GM12878 (cell line): ENCODE measurements around the gene MAP3K4. TPM values are rescaled to one million over a fixed set of nuclear protein-coding genes. Genes with fewer than 3 reads are reported as not detected.
"Not testable (repeated sequence)": the region's sequence is repeated elsewhere in the genome, so short reads cannot be mapped to it uniquely, and the experiment has no call there.

Experiments used
- ATAC-seq: fragments of 200-7000 bp; cut with Tn5 transposase; 3 replicates; pipeline ENCODE4 v1.9.1; 2020; ENCODE audit warnings: mild to moderate bottlenecking, moderate library complexity
- BruUV-seq: library from RNA; stranded (reverse); fragments of 400-500 nt; replicated peaks from 2 replicates; lab custom pipeline; 2021; lab: Mats Ljungman, UMichigan
- CTCF ChIA-PET: fragments of 300-600 bp; sonication (Branson Sonifier 250); formaldehyde crosslinking; extraction: SDS; loops from one replicate; lab custom pipeline; 2021; ENCODE audit warnings: inconsistent platforms; lab: Yijun Ruan, JAX
- POLR2A ChIA-PET: fragments of 350-600 bp; formaldehyde crosslinking; extraction: SDS; loops from one replicate; lab custom pipeline; 2021; ENCODE audit warnings: inconsistent platforms; lab: Charles Lee
- RAD21 ChIA-PET: fragments of 300-600 bp; sonication (Branson Sonifier 250); formaldehyde crosslinking; loops from one replicate; lab custom pipeline; 2023; ENCODE audit warnings: antibody characterized with exemption; ENCODE audit not compliant: unreplicated experiment; lab: Charles Lee
- SMC1A ChIA-PET: fragments of 300-600 bp; sonication (Branson Sonifier 250); formaldehyde crosslinking; loops from one replicate; lab custom pipeline; 2023; ENCODE audit not compliant: unreplicated experiment, uncharacterized antibody; lab: Charles Lee
- DNase-seq: peaks from one replicate; pipeline ENCODE4 v3.0.0-alpha.2; 2011; ENCODE audit warnings: low read depth, low spot score
- FAIRE-seq: peaks from 3 replicates; lab custom pipeline; 2011; peaks lifted over from hg19 to GRCh38; lab: Jason Lieb, UNC
- H2AFZ ChIP-seq: 2 replicates; pipeline ENCODE4 v1.6.0; 2011; ENCODE audit warnings: low read depth, low read length, control low read depth; ENCODE audit not compliant: control insufficient read depth
- H3K27ac ChIP-seq: 2 replicates; pipeline ENCODE4 v1.5.1; 2011; ENCODE audit warnings: control low read depth; ENCODE audit not compliant: control insufficient read depth, insufficient read depth
- H3K27me3 ChIP-seq, 2 experiments: replicated peaks in 1 of 2; 2 replicates each; pipeline versions ENCODE4 v1.6.0 to v1.6.1; 2011; ENCODE audit warnings: low read length in 1 of 2; ENCODE audit not compliant: control insufficient read depth in 2 of 2, insufficient read depth in 2 of 2
- H3K36me3 ChIP-seq, 2 experiments: 2 replicates each; pipeline ENCODE4 v1.5.1; 2011; ENCODE audit warnings: low read length in 1 of 2; ENCODE audit not compliant: control insufficient read depth in 2 of 2, insufficient read depth in 2 of 2
- H3K4me1 ChIP-seq: 2 replicates; pipeline ENCODE4 v1.6.1; 2011; ENCODE audit warnings: mild to moderate bottlenecking, low read length, moderate library complexity, mixed read lengths; ENCODE audit not compliant: control insufficient read depth, insufficient read depth
- H3K4me2 ChIP-seq: 2 replicates; pipeline ENCODE4 v1.6.0; 2011; ENCODE audit warnings: control low read depth; ENCODE audit not compliant: control insufficient read depth, insufficient read depth
- H3K4me3 ChIP-seq: fragments of 200-600 bp; sonication (generic); 2 replicates; pipeline ENCODE4 v1.5.1; 2016
- H3K79me2 ChIP-seq: 2 replicates; pipeline ENCODE4 v1.6.0; 2011; ENCODE audit warnings: low read length; ENCODE audit not compliant: control insufficient read depth, insufficient read depth
- H3K9ac ChIP-seq: 2 replicates; pipeline ENCODE4 v1.8.0; 2011; ENCODE audit warnings: low read length, control low read depth, mixed read lengths; ENCODE audit not compliant: control insufficient read depth, insufficient read depth
- H3K9me3 ChIP-seq: replicated peaks from 3 replicates; pipeline ENCODE4 v1.5.1; 2011; ENCODE audit warnings: mild to moderate bottlenecking, low read length; ENCODE audit not compliant: control insufficient read depth, insufficient read depth
- H4K20me1 ChIP-seq: 2 replicates; pipeline ENCODE4 v1.6.0; 2011; ENCODE audit not compliant: control insufficient read depth, insufficient read depth
- BRCA1 ChIP-seq: IDR thresholded peaks from 2 replicates; pipeline ENCODE4 v1.6.1; 2011; ENCODE audit warnings: low read depth, low read length, improper control_type of control experiment
- CBX5 ChIP-seq: sonication (generic); IDR thresholded peaks from 2 replicates; pipeline ENCODE4 v1.6.1; 2016; ENCODE audit warnings: low read depth, moderate library complexity, mild to moderate bottlenecking, inconsistent platforms
- ESRRA ChIP-seq: IDR thresholded peaks from 2 replicates; pipeline ENCODE4 v1.6.1; 2012; ENCODE audit warnings: mild to moderate bottlenecking, low read length, improper control_type of control experiment
- HCFC1 ChIP-seq: fragments of 150-350 bp; IDR thresholded peaks from 2 replicates; pipeline ENCODE4 v1.6.1; 2014; ENCODE audit warnings: low read length
- MYB ChIP-seq: fragments of 150-350 bp; IDR thresholded peaks from 2 replicates; pipeline ENCODE4 v1.6.1; 2014; ENCODE audit warnings: mild to moderate bottlenecking, low read depth, low read length, borderline replicate concordance
- NBN ChIP-seq: fragments of 450-650 bp; IDR thresholded peaks from 2 replicates; pipeline ENCODE4 v1.6.1; 2016
- NR2C1 ChIP-seq: fragments of 450-650 bp; IDR thresholded peaks from 2 replicates; pipeline ENCODE4 v1.6.1; 2017; ENCODE audit warnings: antibody characterized with exemption, mild to moderate bottlenecking, moderate library complexity
- NRF1 ChIP-seq: conservative IDR thresholded peaks from 2 replicates; pipeline ENCODE4 v1.6.1; 2011; ENCODE audit warnings: mild to moderate bottlenecking, low read depth, low read length, improper control_type of control experiment
- RBBP5 ChIP-seq: fragments of 200-600 bp; sonication (generic); conservative IDR thresholded peaks from 2 replicates; pipeline ENCODE4 v1.6.1; 2016
- SRF ChIP-seq, 2 experiments: IDR thresholded peaks; 2 replicates each; pipeline ENCODE4 v1.6.1; 2011; ENCODE audit warnings: low read depth in 2 of 2, low read length in 2 of 2, mild to moderate bottlenecking in 1 of 2, moderate library complexity in 1 of 2
- STAT3 ChIP-seq: IDR thresholded peaks from 2 replicates; pipeline ENCODE4 v1.6.1; 2011; ENCODE audit warnings: low read depth, low read length, improper control_type of control experiment
- USF1 ChIP-seq: IDR thresholded peaks from 2 replicates; pipeline ENCODE4 v1.6.1; 2011; ENCODE audit warnings: borderline replicate concordance, low read depth, mild to moderate bottlenecking, moderate library complexity, mixed read lengths, low read length; ENCODE audit not compliant: insufficient read depth; ENCODE audit errors: extremely low read length
- ZNF24 ChIP-seq: fragments of 450-650 bp; IDR thresholded peaks from 2 replicates; pipeline ENCODE4 v1.6.1; 2017; ENCODE audit warnings: antibody characterized with exemption, mild to moderate bottlenecking
- ZNF384 ChIP-seq: IDR thresholded peaks from 2 replicates; pipeline ENCODE4 v1.6.1; 2012; ENCODE audit warnings: low read depth, mild to moderate bottlenecking, low read length, improper control_type of control experiment, borderline replicate concordance
- WGBS: methylation state at CpG from one replicate; pipeline ENCODE4 v1.1.6; 2016; ENCODE audit warnings: low lambda C conversion rate; ENCODE audit not compliant: insufficient replicate concordance, insufficient coverage; ENCODE audit errors: missing lambda C conversion rate; 5-methylcytosine and 5-hydroxymethylcytosine counted together
- in situ Hi-C: fragments of 300-500 bp; cut with MboI; formaldehyde crosslinking; loops from 9 replicates; pipeline ENCODE4 v1.14.3; 2018; ENCODE audit warnings: mixed read lengths
- intact Hi-C: fragments of 100-400 bp; cut with micrococcal nuclease; formaldehyde crosslinking; loops from one replicate; pipeline ENCODE4 v1.14.2; 2022; ENCODE audit not compliant: unreplicated experiment
- polyA plus RNA-seq, 11 experiments: library from polyadenylated mRNA; depleted of rRNA in 4 of 11; unstranded in 6 of 11; stranded (reverse) in 5 of 11; fragments of >200 nt; fragmentation: Nextera tagmentation in 4 of 11; fragmentation: Illumina TruSeq in 1 of 11; extraction: Ambion mirVana in 4 of 11; extraction: Trizol in 1 of 11; gene quantifications; 1 replicate in 1 of 11; 2 replicates in 10 of 11; pipeline versions ENCODE4 v1.2.1 to v1.2.3, GENCODE V29; 2011 to 2016; ENCODE audit warnings: inconsistent platforms in 2 of 11, missing spikeins in 2 of 11, low read depth in 1 of 11
- total RNA-seq, 4 experiments: library from RNA; depleted of rRNA in 3 of 4; stranded (reverse); fragments of >200 nt in 3 of 4; fragmentation: Illumina TruSeq in 1 of 4; extraction: Trizol in 1 of 4; gene quantifications; 2 replicates each; pipeline versions ENCODE4 v1.2.1 to v1.2.3, GENCODE V29; 2013 to 2021

Gene MAP3K4
- total and polyA plus RNA-seq, 10 of the 15 experiments (the other 5 are each of a cell fraction or from before 2014, with no cell fraction given) = 14.0 to 44.5 (median 23.1) TPM

- TF ChIP-seq CBX5 = 0 out of 2 replicates have a peak, but pooled peaks have one; percentile 77
- RAD21 ChIA-PET, in situ Hi-C loops, H3K27me3 ChIP-seq, H4K20me1 ChIP-seq, H3K4me3 ChIP-seq, intact Hi-C loops, H3K4me1 ChIP-seq, H3K9ac ChIP-seq, FAIRE-seq, BruUV-seq, H3K27ac ChIP-seq, SMC1A ChIA-PET, H2AFZ ChIP-seq, H3K79me2 ChIP-seq, H3K36me3 ChIP-seq, DNase-seq, H3K4me2 ChIP-seq, CTCF ChIA-PET, POLR2A ChIA-PET, ATAC-seq: not testable (repeated sequence)
- peaks cover 12% of the 10 kb centered on the region; the same call in 2 of the 3 replicates for H3K9me3 ChIP-seq
- 60% methylated on average over 3 of the region's 3 CpGs for WGBS
These were observed 8.1 kb upstream of the MAP3K4 start for GRCh38 chr6:160983377-160983948.

GRCh38 chr6:160986851-160987250 is 4.7 kb upstream of the MAP3K4 start:
- in situ Hi-C loops = no loop called here
- POLR2A ChIA-PET = no interaction called here

More at GRCh38 chr6:160986851-160987250, 4.7 kb upstream of the MAP3K4 start:
- no peak for DNase-seq
- TF ChIP-seq ESRRA = no peak
- TF ChIP-seq MYB = no peak
- no peak for TF ChIP-seq STAT3
- no peak for TF ChIP-seq ZNF384
- no peak for TF ChIP-seq NBN
- TF ChIP-seq HCFC1 = no peak
- no peak for TF ChIP-seq ZNF24
- no peak for TF ChIP-seq SRF (IDR thresholded peaks at IDR 0.05; ENCODE audit: low read depth in 2 of 2, low read length in 2 of 2)
- TF ChIP-seq BRCA1 = no peak
- TF ChIP-seq USF1 = no peak
- no peak for TF ChIP-seq RBBP5
- TF ChIP-seq NR2C1 = no peak
- TF ChIP-seq NRF1 = no peak
- RAD21 ChIA-PET = no interaction called here
- Histone ChIP-seq H3K9ac (no peak overlapping the region), H3K27ac (no peak overlapping the region), H3K9me3 (peaks cover 12% of the 10 kb centered on the region; the same call in 2 of the 3 replicates), H3K36me3 (no peaks in the 10 kb centered on the region), H3K4me2 (no peak overlapping the region), H3K4me1 (no peaks in the 10 kb centered on the region), H3K4me3 (no peak overlapping the region), H3K79me2 (peaks cover 6% of the 10 kb centered on the region), H4K20me1 (no peaks in the 10 kb centered on the region), H2AFZ (peak overlapping the region; percentile 17; the same call in 1 of the 2 replicates), H3K27me3 (no peaks in the 10 kb centered on the region)
- intact Hi-C loops = no loop called here
- no peak for ATAC-seq
- 6% methylated on average over 3 of the region's 3 CpGs for WGBS
- SMC1A ChIA-PET = interaction anchor here (0.9 kb wide), 1 partner anchor 21 kb away, joined by 3 read pairs; no protein-coding TSS in a partner anchor
- CTCF ChIA-PET = interaction anchor here (1.0 to 1.1 kb wide), 2 partner anchors 15 to 55 kb away, joined by 3 to 4 read pairs; no protein-coding TSS in a partner anchor
- BruUV-seq = no TSS peak
- no peak for FAIRE-seq
